H1 (cell line): ENCODE measurements around the gene SARNP. TPM values are rescaled to one million over a fixed set of nuclear protein-coding genes. Genes with fewer than 3 reads are reported as not detected.

Experiments used
- CTCF ChIA-PET: fragments of 300-600 bp; sonication (Branson Sonifier 250); formaldehyde crosslinking; loops from one replicate; lab custom pipeline; 2021; ENCODE audit not compliant: partially characterized antibody; lab: Charles Lee
- POLR2A ChIA-PET: fragments of 300-600 bp; sonication (Branson Sonifier 250); formaldehyde crosslinking; loops from one replicate; lab custom pipeline; 2021; ENCODE audit warnings: inconsistent platforms; ENCODE audit not compliant: partially characterized antibody; lab: Charles Lee
- DNase-seq, 2 experiments: peaks; one replicate each; pipeline versions ENCODE4 v3.0.0 to v3.0.0-alpha.2; 2010 to 2022; ENCODE audit warnings: low spot score in 2 of 2, low read depth in 1 of 2, mixed read lengths in 1 of 2
- FAIRE-seq: peaks from 2 replicates; lab custom pipeline; 2011; peaks lifted over from hg19 to GRCh38; lab: Jason Lieb, UNC
- H2AFZ ChIP-seq: 2 replicates; pipeline ENCODE4 v1.8.1; 2012; ENCODE audit warnings: low read length, inconsistent platforms
- H2AK5ac ChIP-seq: 2 replicates; pipeline ENCODE4 v1.6.1; 2013; ENCODE audit warnings: low read depth, low read length
- H2BK120ac ChIP-seq: replicated peaks from 2 replicates; pipeline ENCODE3; 2013; ENCODE audit warnings: low read depth, low read length, inconsistent platforms
- H2BK12ac ChIP-seq: 2 replicates; pipeline ENCODE4 v1.6.1; 2013; ENCODE audit warnings: low read depth, low read length
- H2BK15ac ChIP-seq: 2 replicates; pipeline ENCODE4 v1.6.1; 2013; ENCODE audit warnings: low read length
- H2BK20ac ChIP-seq: 2 replicates; pipeline ENCODE4 v1.6.1; 2013; ENCODE audit warnings: low read length
- H2BK5ac ChIP-seq: 2 replicates; pipeline ENCODE4 v1.6.1; 2013; ENCODE audit warnings: low read depth, low read length
- H3K14ac ChIP-seq: 2 replicates; pipeline ENCODE4 v1.6.1; 2013; ENCODE audit warnings: inconsistent platforms; ENCODE audit not compliant: insufficient read length
- H3K18ac ChIP-seq: 2 replicates; pipeline ENCODE4 v1.6.1; 2013; ENCODE audit warnings: low read length; ENCODE audit errors: extremely low read depth
- H3K23ac ChIP-seq: 2 replicates; pipeline ENCODE4 v1.6.1; 2013; ENCODE audit warnings: inconsistent platforms; ENCODE audit not compliant: insufficient read length
- H3K23me2 ChIP-seq: 2 replicates; pipeline ENCODE4 v1.6.1; 2013; ENCODE audit warnings: low read depth, low read length
- H3K27ac ChIP-seq: 2 replicates; pipeline ENCODE4 v1.6.1; 2011; ENCODE audit warnings: low read depth, low read length, inconsistent platforms
- H3K27me3 ChIP-seq, 4 experiments: replicated peaks in 1 of 4; 1 replicate in 1 of 4; 2 replicates in 3 of 4; pipeline versions ENCODE4 v1.6.1 to v1.8.1; 2011 to 2013; ENCODE audit warnings: low read length in 3 of 4, mild to moderate bottlenecking in 3 of 4, inconsistent platforms in 2 of 4, mixed read lengths in 2 of 4, moderate library complexity in 1 of 4; ENCODE audit not compliant: control insufficient read depth in 3 of 4, insufficient read depth in 3 of 4; ENCODE audit errors: extremely low read depth in 1 of 4
- H3K36me3 ChIP-seq, 4 experiments: 2 replicates each; pipeline versions ENCODE4 v1.6.1 to v1.8.1; 2011 to 2013; ENCODE audit warnings: mild to moderate bottlenecking in 4 of 4, low read length in 3 of 4, moderate library complexity in 2 of 4, control low read depth in 1 of 4, inconsistent platforms in 1 of 4; ENCODE audit not compliant: insufficient read depth in 4 of 4, control insufficient read depth in 2 of 4
- H3K4ac ChIP-seq: replicated peaks from 2 replicates; pipeline ENCODE3; 2013; ENCODE audit warnings: low read length, low read depth, mixed read lengths, inconsistent platforms; ENCODE audit not compliant: insufficient read length
- H3K4me1 ChIP-seq, 4 experiments: replicated peaks in 1 of 4; 1 replicate in 1 of 4; 2 replicates in 3 of 4; pipeline versions ENCODE4 v1.6.1 to v1.8.1; 2011 to 2013; ENCODE audit warnings: low read length in 3 of 4, inconsistent platforms in 2 of 4, mixed read lengths in 1 of 4; ENCODE audit not compliant: insufficient read depth in 4 of 4, control insufficient read depth in 3 of 4
- H3K4me2 ChIP-seq, 2 experiments: 2 replicates each; pipeline versions ENCODE4 v1.6.1 to v1.8.1; 2011 to 2013; ENCODE audit warnings: low read depth in 2 of 2, low read length in 2 of 2, control low read depth in 1 of 2, inconsistent platforms in 1 of 2, mild to moderate bottlenecking in 1 of 2; ENCODE audit not compliant: insufficient read depth in 1 of 2
- H3K4me3 ChIP-seq, 4 experiments: fragments of 200-600, 300-600 bp in 1 of 4; sonication (generic), shearing (Covaris generic), sonication (Bioruptor Twin) in 1 of 4; 2 replicates each; pipeline versions ENCODE4 v1.5.1 to v1.8.1; 2011 to 2016; ENCODE audit warnings: low read length in 4 of 4, low read depth in 3 of 4, control low read depth in 2 of 4, inconsistent platforms in 2 of 4, mild to moderate bottlenecking in 2 of 4, mixed read lengths in 1 of 4, moderate library complexity in 1 of 4; ENCODE audit not compliant: insufficient read depth in 2 of 4; ENCODE audit errors: extremely low read depth in 1 of 4
- H3K56ac ChIP-seq: replicated peaks from 2 replicates; pipeline ENCODE3; 2013; ENCODE audit warnings: low read depth, mild to moderate bottlenecking, mixed read lengths, low read length, inconsistent platforms; ENCODE audit not compliant: insufficient read length
- H3K79me1 ChIP-seq: 2 replicates; pipeline ENCODE4 v1.6.1; 2013; ENCODE audit warnings: low read depth, low read length, control low read depth
- H3K79me2 ChIP-seq, 2 experiments: 2 replicates each; pipeline versions ENCODE4 v1.6.1 to v1.8.1; 2012 to 2013; ENCODE audit warnings: low read length in 2 of 2, mild to moderate bottlenecking in 2 of 2, inconsistent platforms in 1 of 2; ENCODE audit not compliant: insufficient read depth in 2 of 2, control insufficient read depth in 1 of 2
- H3K9ac ChIP-seq, 4 experiments: replicated peaks in 1 of 4; 1 replicate in 1 of 4; 2 replicates in 3 of 4; pipeline versions ENCODE4 v1.6.1 to v1.8.1; 2011 to 2013; ENCODE audit warnings: low read depth in 3 of 4, low read length in 3 of 4, control low read depth in 2 of 4, mild to moderate bottlenecking in 2 of 4, moderate library complexity in 2 of 4, inconsistent platforms in 1 of 4; ENCODE audit errors: extremely low read depth in 1 of 4
- H3K9me3 ChIP-seq, 2 experiments: 2 replicates each; pipeline versions ENCODE4 v1.6.1 to v1.8.1; 2012 to 2013; ENCODE audit warnings: mild to moderate bottlenecking in 2 of 2, moderate library complexity in 2 of 2, control low read depth in 1 of 2, inconsistent platforms in 1 of 2, low read depth in 1 of 2, low read length in 1 of 2, mixed read lengths in 1 of 2; ENCODE audit not compliant: insufficient read depth in 2 of 2
- H4K20me1 ChIP-seq, 2 experiments: replicated peaks in 1 of 2; 2 replicates each; pipeline versions ENCODE3 to v1.8.1; 2011 to 2013; ENCODE audit warnings: inconsistent platforms in 2 of 2, low read length in 2 of 2, mild to moderate bottlenecking in 1 of 2; ENCODE audit not compliant: insufficient read depth in 2 of 2, control insufficient read depth in 1 of 2
- H4K5ac ChIP-seq: 2 replicates; pipeline ENCODE4 v1.6.1; 2013; ENCODE audit warnings: low read length, low read depth, mixed read lengths, inconsistent platforms; ENCODE audit not compliant: insufficient read length
- H4K8ac ChIP-seq: 2 replicates; pipeline ENCODE4 v1.8.0; 2013; ENCODE audit warnings: mild to moderate bottlenecking, moderate library complexity, low read length, inconsistent platforms; ENCODE audit not compliant: insufficient read depth; ENCODE audit errors: extremely low read depth
- H4K91ac ChIP-seq: replicated peaks from 2 replicates; pipeline ENCODE3; 2013; ENCODE audit warnings: low read length, mixed read lengths, inconsistent platforms; ENCODE audit not compliant: insufficient read length
- POLR2AphosphoS5 ChIP-seq: IDR thresholded peaks from 2 replicates; pipeline ENCODE4 v1.6.1; 2011; ENCODE audit warnings: low read depth, low read length
- RNF2 ChIP-seq: fragments of 200-900, 300-1000 bp; sonication (generic); IDR thresholded peaks from 2 replicates; pipeline ENCODE4 v1.7.1; 2016; ENCODE audit warnings: borderline replicate concordance, low read depth, mild to moderate bottlenecking, antibody characterized with exemption, low read length; ENCODE audit not compliant: poor library complexity, severe bottlenecking; ENCODE audit errors: missing control alignments
- SP1 ChIP-seq: IDR thresholded peaks from 2 replicates; pipeline ENCODE4 v1.6.1; 2011; ENCODE audit warnings: low read depth, low read length
- TBP ChIP-seq: IDR thresholded peaks from 2 replicates; pipeline ENCODE4 v1.6.1; 2011; ENCODE audit warnings: low read depth, low read length, improper control_type of control experiment
- WGBS, 2 experiments: shearing (Covaris generic) in 1 of 2; methylation state at CpG; one replicate each; pipeline versions ENCODE4 v1.1.6 to v1.1.7; 2013 to 2015; ENCODE audit warnings: low lambda C conversion rate in 2 of 2, mixed read lengths in 2 of 2, inconsistent platforms in 1 of 2, low coverage in 1 of 2, missing lambda C conversion rate in 1 of 2; ENCODE audit not compliant: insufficient replicate concordance in 2 of 2, insufficient coverage in 1 of 2, insufficient read length in 1 of 2; ENCODE audit errors: extremely low coverage in 1 of 2, missing lambda C conversion rate in 1 of 2; 5-methylcytosine and 5-hydroxymethylcytosine counted together
- polyA plus RNA-seq, 7 experiments: library from polyadenylated mRNA; depleted of rRNA in 3 of 7; stranded (reverse) in 5 of 7; unstranded in 2 of 7; fragments of >200 nt in 5 of 7; fragments of 200-250 nt in 2 of 7; gene quantifications; 1 replicate in 5 of 7; 2 replicates in 1 of 7; 4 replicates in 1 of 7; pipeline versions ENCODE4 v1.2.1 to v1.2.3, GENCODE V29; 2011 to 2013; ENCODE audit warnings: missing spikeins in 2 of 7, mixed read lengths in 2 of 7
- total RNA-seq: library from RNA; stranded (reverse); fragmentation: NEBNext Ultra II Directional; extraction: Animal tissue kit (Norgen Biotek cat#: 25700); gene quantifications from 2 replicates; pipeline ENCODE4 v1.2.1, GENCODE V29; 2021
- TF ChIP-seq, protein P1 (sequence below), 3 experiments: IDR thresholded peaks; 1 replicate in 2 of 3; 2 replicates in 1 of 3; pipeline versions ENCODE4 v1.5.1 to v1.6.1; 2011; ENCODE audit warnings: low read length in 3 of 3, mild to moderate bottlenecking in 3 of 3, inconsistent platforms in 2 of 3, low read depth in 1 of 3, moderate library complexity in 1 of 3; ENCODE audit not compliant: insufficient read depth in 1 of 3; ENCODE audit errors: control extremely low read depth in 1 of 3
- TF ChIP-seq, protein P2 (sequence below): IDR thresholded peaks from 2 replicates; pipeline ENCODE4 v1.6.1; 2012; ENCODE audit warnings: inconsistent platforms

The SARNP gene
- total and polyA plus RNA-seq, 2 of the 8 experiments (the other 6 are each of a cell fraction or from before 2014, with no cell fraction given) = 114 to 226 TPM

DNA sequence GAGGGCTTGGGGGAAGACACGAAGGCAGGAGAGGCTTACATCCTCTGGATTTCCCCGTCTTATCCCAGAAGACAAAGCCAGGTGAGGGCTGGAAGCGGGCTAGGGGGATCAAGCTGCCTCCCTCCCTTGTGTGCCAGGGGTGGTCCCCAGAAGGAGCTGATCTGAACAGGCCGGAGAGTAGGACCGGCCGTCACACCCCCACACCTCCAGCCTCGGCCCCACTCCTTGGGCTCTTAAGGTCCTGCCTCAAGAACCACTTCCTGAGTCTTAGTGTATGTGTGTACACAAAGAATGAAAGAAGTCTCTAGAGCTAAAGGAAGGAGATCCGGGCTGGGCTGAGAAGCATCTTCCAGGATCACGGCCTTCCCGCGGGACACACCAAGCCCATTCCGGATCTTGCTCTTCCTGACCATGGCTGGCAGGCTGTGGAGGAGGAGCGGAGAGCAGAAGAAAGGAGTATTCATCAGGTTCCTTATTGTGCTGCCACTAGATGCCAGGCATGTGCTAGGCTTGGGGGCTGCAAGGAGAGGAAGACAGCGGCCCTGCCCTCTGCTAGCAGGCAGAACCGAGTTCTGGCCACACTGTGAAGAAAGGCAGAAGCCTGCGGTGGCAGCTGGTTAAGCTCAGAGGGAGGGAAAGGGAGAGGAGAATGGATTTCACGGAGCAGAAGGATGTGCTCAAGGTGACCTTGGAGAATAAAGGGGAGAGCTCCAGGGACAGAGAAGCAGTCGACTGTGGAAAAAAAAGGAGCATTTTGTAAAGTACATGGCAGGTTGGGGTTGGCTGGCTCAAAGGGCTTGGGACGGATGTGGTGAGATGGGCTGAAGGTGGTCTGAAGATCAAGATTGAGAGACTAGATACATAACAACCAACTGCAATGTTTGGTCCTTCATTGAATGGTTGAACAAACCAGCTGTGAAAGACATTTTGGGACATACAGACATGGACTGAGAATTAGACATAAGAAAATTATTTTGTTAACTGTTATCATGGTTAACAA, 87.4 kb downstream of the SARNP start:
- H3K4me2 ChIP-seq = peak overlapping the region; percentile 82 to 92
- DNase-seq (no peak), FAIRE-seq (no peak)
- peak overlapping the region; percentile 54 to 93 (median 90) for H3K4me3 ChIP-seq
- peak overlapping the region; percentile 10 for H4K5ac ChIP-seq
- H3K27me3 ChIP-seq = no peaks in the 10 kb centered on the region
- 17% methylated on average over 19 of the region's 19 CpGs; no CpG with 5 or more reads in 1 of the 2 experiments for WGBS, 2 experiments
- H3K36me3 ChIP-seq = peaks cover 4 to 21% (median 9%) of the 10 kb centered on the region in 4 experiments; a peak in 5 of 8 replicates
- H3K79me1 ChIP-seq = peaks cover 5% of the 10 kb centered on the region; the same call in 1 of the 2 replicates
- no peak overlapping the region for H3K56ac ChIP-seq
- 0 out of 2 replicates have a peak overlapping the region, but pooled peaks have one; percentile 3 for H2BK12ac ChIP-seq
- H4K8ac ChIP-seq = no peak overlapping the region
- H3K14ac ChIP-seq = no peak overlapping the region
- peak overlapping the region; percentile 85 for H3K18ac ChIP-seq
- peak overlapping the region; percentile 17 for H4K91ac ChIP-seq
- no peak overlapping the region for H2BK15ac ChIP-seq
- peak overlapping the region; percentile 8; the same call in 1 of the 2 replicates for H2BK5ac ChIP-seq
- peaks cover 0 to 2% of the 10 kb centered on the region in 2 experiments for H4K20me1 ChIP-seq
- H3K23ac ChIP-seq = no peak overlapping the region
- no peak overlapping the region for H2AFZ ChIP-seq
- H3K79me2 ChIP-seq = peaks cover 0 to 17% of the 10 kb centered on the region in 2 experiments; a peak in 2 of 4 replicates
- H2BK20ac ChIP-seq = 0 out of 2 replicates have a peak overlapping the region, but pooled peaks have one; percentile 55
- peak overlapping the region in 3 of 4 experiments; percentile 45 to 62 (median 48); a peak in 5 of 7 replicates for H3K9ac ChIP-seq
- H3K23me2 ChIP-seq = peaks cover 15% of the 10 kb centered on the region
- peaks cover 0 to 12% (median 10%) of the 10 kb centered on the region in 4 experiments; a peak in 6 of 7 replicates for H3K4me1 ChIP-seq
- H3K4ac ChIP-seq = no peak overlapping the region
- ChIA-PET CTCF (interaction anchor here (0.6 to 2.7 kb wide), 22 partner anchors 8 to 209 kb away, joined by 3 to 34 read pairs (median 4); partner anchors contain the start of genes BLOC1S1, ITGA7, ORMDL2 and RDH5), POLR2A (interaction anchor here (0.5 to 34.1 kb wide), 18 partner anchors 8 to 1382 kb away, joined by 3 to 809 read pairs (median 7); partner anchors contain the start of genes BLOC1S1, DNAJC14, ITGA7 and ORMDL2)
- no peak overlapping the region for H3K27ac ChIP-seq
- H2AK5ac ChIP-seq = no peak overlapping the region
- no peak overlapping the region for H2BK120ac ChIP-seq
- H3K9me3 ChIP-seq = no peaks in the 10 kb centered on the region
- TF ChIP-seq POLR2AphosphoS5 = peak; percentile 15; the same call in 1 of the 2 replicates
- peak; percentile 12; the same call in 1 of the 2 replicates for TF ChIP-seq TBP
- TF ChIP-seq, protein P1, sequence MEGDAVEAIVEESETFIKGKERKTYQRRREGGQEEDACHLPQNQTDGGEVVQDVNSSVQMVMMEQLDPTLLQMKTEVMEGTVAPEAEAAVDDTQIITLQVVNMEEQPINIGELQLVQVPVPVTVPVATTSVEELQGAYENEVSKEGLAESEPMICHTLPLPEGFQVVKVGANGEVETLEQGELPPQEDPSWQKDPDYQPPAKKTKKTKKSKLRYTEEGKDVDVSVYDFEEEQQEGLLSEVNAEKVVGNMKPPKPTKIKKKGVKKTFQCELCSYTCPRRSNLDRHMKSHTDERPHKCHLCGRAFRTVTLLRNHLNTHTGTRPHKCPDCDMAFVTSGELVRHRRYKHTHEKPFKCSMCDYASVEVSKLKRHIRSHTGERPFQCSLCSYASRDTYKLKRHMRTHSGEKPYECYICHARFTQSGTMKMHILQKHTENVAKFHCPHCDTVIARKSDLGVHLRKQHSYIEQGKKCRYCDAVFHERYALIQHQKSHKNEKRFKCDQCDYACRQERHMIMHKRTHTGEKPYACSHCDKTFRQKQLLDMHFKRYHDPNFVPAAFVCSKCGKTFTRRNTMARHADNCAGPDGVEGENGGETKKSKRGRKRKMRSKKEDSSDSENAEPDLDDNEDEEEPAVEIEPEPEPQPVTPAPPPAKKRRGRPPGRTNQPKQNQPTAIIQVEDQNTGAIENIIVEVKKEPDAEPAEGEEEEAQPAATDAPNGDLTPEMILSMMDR (IDR thresholded peaks at IDR 0.05; ENCODE audit: control extremely low read depth in 1 of 3, insufficient read depth in 1 of 3, low read depth in 1 of 3, low read length in 3 of 3) = peak in 2 of 3 experiments; percentile 14 to 16; a peak in 2 of 4 replicates
- TF ChIP-seq SP1 = no peak
- no peak for TF ChIP-seq RNF2
- TF ChIP-seq, protein P2, sequence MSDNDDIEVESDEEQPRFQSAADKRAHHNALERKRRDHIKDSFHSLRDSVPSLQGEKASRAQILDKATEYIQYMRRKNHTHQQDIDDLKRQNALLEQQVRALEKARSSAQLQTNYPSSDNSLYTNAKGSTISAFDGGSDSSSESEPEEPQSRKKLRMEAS = peak; percentile 44; the same call in 1 of the 2 replicates
